Loucy (cell line): Measurements from ENCODE around the gene PRKCE.

Experiments used
- CTCF ChIP-seq: fragments of 200-600 bp; sonication (generic); conservative IDR thresholded peaks from 2 replicates; pipeline ENCODE4 v1.5.1; 2014; ENCODE audit warnings: mild to moderate bottlenecking, antibody characterized with exemption, low read length
- EZH2phosphoT487 ChIP-seq: fragments of 200-600 bp; IDR thresholded peaks from 2 replicates; pipeline ENCODE4 v1.6.1; 2018; ENCODE audit warnings: antibody characterized with exemption, mild to moderate bottlenecking, moderate library complexity, borderline replicate concordance

- TF ChIP-seq CTCF (no peak), EZH2phosphoT487 (no peak)
Measured at GRCh38 chr2:46180189-46180588, 528.7 kb downstream of the PRKCE start.
